Bronchial epithelial cell (primary cell): ENCODE data around the gene RAB27B. TPM values are rescaled to one million over a fixed set of nuclear protein-coding genes. Genes with fewer than 3 reads are reported as not detected.
"Not testable (repeated sequence)": the region's sequence is repeated elsewhere in the genome, so short reads cannot be mapped to it uniquely, and the experiment has no call there.

Experiments
- DNase-seq: peaks from one replicate; pipeline ENCODE4 v3.0.0-alpha.2; 2010; ENCODE audit warnings: low read depth
- FAIRE-seq: peaks from 2 replicates; lab custom pipeline; 2011; peaks lifted over from hg19 to GRCh38; lab: Jason Lieb, UNC
- H3K27me3 ChIP-seq: 2 replicates; pipeline ENCODE4 v1.5.1; 2011; ENCODE audit warnings: low read length; ENCODE audit not compliant: control insufficient read depth, insufficient read depth
- H3K36me3 ChIP-seq: 2 replicates; pipeline ENCODE4 v1.5.1; 2011; ENCODE audit warnings: low read length; ENCODE audit not compliant: control insufficient read depth, insufficient read depth
- H3K4me3 ChIP-seq: 2 replicates; pipeline ENCODE4 v1.5.1; 2011; ENCODE audit warnings: mild to moderate bottlenecking, low read depth, low read length, control low read depth
- CTCF ChIP-seq: IDR thresholded peaks from 2 replicates; pipeline ENCODE4 v1.5.1; 2011; ENCODE audit warnings: mild to moderate bottlenecking, moderate library complexity, low read length, control low read depth, inconsistent platforms; ENCODE audit not compliant: insufficient read depth, severe bottlenecking
- total RNA-seq: library from RNA; depleted of rRNA; stranded (reverse); fragments of >200 nt; gene quantifications from 2 replicates; pipeline ENCODE4 v1.2.1, GENCODE V29; 2014

Gene RAB27B
- total RNA-seq, 1 donor from 2014 or later: 72.7 TPM

GRCh38 chr18:54815086-54815485 is 13.2 kb upstream of the RAB27B start:
- H3K27me3 ChIP-seq: no peaks in the 10 kb centered on the region

GRCh38 chr18:54820785-54821275 is 7.4 kb upstream of the RAB27B start:
- DNase-seq, H3K4me3 ChIP-seq, H3K27me3 ChIP-seq, FAIRE-seq, H3K36me3 ChIP-seq: not testable (repeated sequence)

More at GRCh38 chr18:54815086-54815485, 13.2 kb upstream of the RAB27B start:
- DNase-seq (no peak), FAIRE-seq (no peak)
- no peak for TF ChIP-seq CTCF
- Histone ChIP-seq H3K36me3 (no peaks in the 10 kb centered on the region), H3K4me3 (no peak overlapping the region)

GRCh38 chr18:54822872-54823845 is 5.1 kb upstream of the RAB27B start:
- peak; percentile 93 for DNase-seq
- Histone ChIP-seq H3K36me3 (no peaks in the 10 kb centered on the region), H3K4me3 (no peak overlapping the region), H3K27me3 (no peaks in the 10 kb centered on the region)
- no peak for FAIRE-seq
- no peak for TF ChIP-seq CTCF

- no peak for TF ChIP-seq CTCF
- FAIRE-seq (no peak), DNase-seq (no peak)
- Histone ChIP-seq H3K36me3 (no peaks in the 10 kb centered on the region), H3K4me3 (no peak overlapping the region), H3K27me3 (no peaks in the 10 kb centered on the region)
Observed at GRCh38 chr18:54824761-54825160, 3.5 kb upstream of the RAB27B start.

DNA sequence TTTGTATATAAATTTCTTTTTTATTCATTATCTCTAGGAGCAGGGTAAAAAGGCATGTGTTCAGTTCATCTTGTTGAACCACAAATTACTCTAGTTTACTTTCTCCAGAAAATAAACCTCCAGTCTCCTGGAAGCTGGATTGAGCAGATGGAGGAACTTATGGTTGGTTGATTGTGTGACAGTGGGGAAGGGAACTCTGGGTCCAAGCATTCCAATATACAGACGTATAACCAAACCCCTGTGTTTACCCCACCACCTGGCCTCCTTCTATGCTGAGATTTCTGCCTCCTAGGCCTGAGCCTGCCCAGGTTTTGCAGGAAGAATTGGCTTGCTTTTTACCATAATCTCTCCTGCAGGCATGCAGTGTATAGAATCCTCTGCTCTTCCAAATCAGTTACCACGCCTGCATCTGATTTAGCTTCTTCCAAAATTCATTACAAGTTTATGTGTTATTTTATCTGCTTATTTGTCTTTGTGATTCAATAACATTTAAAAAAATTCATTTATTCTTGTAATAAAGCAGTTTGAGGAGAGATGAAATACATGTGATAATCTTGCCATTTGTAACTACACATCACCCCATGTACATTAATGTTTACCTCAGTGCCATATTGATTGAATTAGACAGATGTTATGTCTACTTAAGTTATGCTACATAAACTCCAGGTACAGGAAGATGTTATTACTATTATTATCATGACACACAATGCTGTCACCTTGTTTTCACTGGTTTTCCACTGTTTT is 2.5 kb upstream of the RAB27B start:
- H3K4me3 ChIP-seq: no peak overlapping the region
- no peak for FAIRE-seq
- H3K27me3 ChIP-seq: no peaks in the 10 kb centered on the region
- DNase-seq: no peak
- TF ChIP-seq CTCF: no peak
- H3K36me3 ChIP-seq: no peaks in the 10 kb centered on the region

DNA sequence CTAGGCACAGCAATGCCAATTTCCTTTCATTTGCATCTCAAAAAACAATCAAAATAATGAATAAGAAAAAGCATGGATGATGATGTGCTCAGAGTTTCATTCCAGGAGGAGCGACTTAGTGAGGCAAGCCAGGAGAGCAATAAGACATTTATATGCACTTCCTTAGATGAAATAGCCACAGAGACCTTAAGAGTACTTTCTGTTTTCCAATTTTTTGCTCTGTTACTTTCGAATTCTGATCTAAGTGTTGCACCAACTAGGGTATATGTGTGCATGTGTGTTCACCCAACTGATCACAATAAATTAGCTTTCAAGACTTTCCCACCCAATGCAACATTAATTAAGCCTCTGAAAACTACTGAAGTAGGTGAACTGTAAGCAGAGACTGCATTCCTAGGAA is 709 bp downstream of the RAB27B start:
- H3K4me3 ChIP-seq: peak overlapping the region; percentile 65
- no peaks in the 10 kb centered on the region for H3K36me3 ChIP-seq
- H3K27me3 ChIP-seq: no peaks in the 10 kb centered on the region
- DNase-seq (peak; percentile 37), FAIRE-seq (no peak)
- no peak for TF ChIP-seq CTCF
